ENCODE results near the gene ZNF273. TPM values are rescaled to one million over a fixed set of nuclear protein-coding genes. Genes with fewer than 3 reads are reported as not detected.

The ZNF273 gene
- total RNA-seq, 1 donor from 2014 or later, result 1.1 TPM

DNA sequence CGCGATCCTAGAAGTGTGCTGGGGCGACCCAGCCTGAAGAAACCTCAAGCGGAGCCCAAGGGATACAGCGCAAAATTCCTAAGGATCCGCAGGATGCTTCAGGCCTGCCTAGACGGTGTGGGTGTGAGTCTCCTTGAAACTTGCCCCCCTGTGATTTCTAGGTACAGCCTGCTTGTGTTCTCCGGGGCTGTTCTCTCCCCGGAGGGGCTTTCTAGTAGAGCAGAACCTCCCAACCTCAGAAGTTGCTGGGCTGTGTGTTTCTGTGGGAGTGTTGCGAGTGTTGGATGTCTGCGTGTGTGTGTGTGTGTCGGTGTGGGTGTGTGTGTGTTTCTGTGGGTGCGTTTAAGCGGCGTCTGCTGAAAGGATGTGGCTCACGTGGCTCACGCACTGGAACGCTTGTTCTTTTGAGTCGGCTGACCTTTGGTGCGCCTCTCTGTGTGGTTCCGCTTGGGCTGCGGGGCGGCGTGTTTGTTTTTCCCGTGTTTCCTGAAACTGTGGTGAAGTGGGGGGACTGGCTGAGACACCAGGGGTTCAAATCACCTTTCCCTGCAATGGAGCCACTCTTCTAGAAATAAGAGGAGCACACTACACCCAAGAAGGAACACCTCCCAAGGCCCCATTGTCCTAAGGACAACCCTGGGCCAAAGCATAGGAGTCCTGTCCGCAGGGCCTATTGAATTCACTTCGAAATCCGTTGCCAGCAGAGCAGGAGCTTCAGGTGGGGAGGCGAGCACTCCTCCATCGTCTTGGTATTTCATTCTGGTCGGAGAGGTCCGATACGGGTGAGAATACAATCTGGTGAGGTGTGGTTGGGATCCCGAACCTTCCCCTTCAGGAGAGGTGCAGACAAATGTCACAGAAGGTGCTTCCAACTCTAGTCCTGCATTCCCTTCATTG is 25.1 kb upstream of the ZNF273 start:
- intact Hi-C loops (cut with micrococcal nuclease), result no loop called here
- Histone ChIP-seq H3K27ac (replicated peaks) (no peak overlapping the region), H3K4me3 (peak overlapping the region; percentile 61), H3K9me3 (replicated peaks) (peaks cover 4% of the 10 kb centered on the region), H3K4me1 (peaks cover 22% of the 10 kb centered on the region), H3K36me3 (no peaks in the 10 kb centered on the region), H3K27me3 (ENCODE audit: low read depth) (peaks cover 36% of the 10 kb centered on the region)
- no peak for DNase-seq
- TF ChIP-seq CTCF (IDR thresholded peaks at IDR 0.05; ENCODE audit: borderline replicate concordance), result no peak

DNA sequence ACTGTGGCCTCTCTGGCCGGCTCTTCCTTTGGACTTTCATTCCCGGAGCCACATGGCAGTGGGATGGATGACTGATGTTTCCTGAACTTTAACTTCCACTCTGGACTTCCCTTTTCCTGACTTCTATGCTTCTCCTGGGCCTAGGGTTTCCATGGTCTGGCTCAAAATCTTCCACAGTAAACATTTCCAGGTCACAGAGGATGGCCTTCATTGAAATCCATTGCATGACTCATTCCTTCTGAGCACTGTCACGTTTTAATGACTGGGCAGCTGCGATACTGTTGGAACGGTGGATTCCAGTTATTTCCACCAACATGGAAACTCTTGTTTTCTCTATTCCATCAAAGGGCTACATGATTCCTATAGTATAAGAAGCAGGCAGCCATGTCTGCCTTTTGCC is 24.4 kb upstream of the ZNF273 start:
- Histone ChIP-seq H3K36me3 (no peaks in the 10 kb centered on the region), H3K4me1 (peaks cover 26% of the 10 kb centered on the region), H3K27ac (replicated peaks) (no peak overlapping the region), H3K9me3 (replicated peaks) (peaks cover 4% of the 10 kb centered on the region), H3K4me3 (no peak overlapping the region), H3K27me3 (ENCODE audit: low read depth) (peaks cover 42% of the 10 kb centered on the region)
- DNase-seq, result no peak
- intact Hi-C loops (cut with micrococcal nuclease), result no loop called here
- TF ChIP-seq CTCF (IDR thresholded peaks at IDR 0.05; ENCODE audit: borderline replicate concordance), result no peak

DNA sequence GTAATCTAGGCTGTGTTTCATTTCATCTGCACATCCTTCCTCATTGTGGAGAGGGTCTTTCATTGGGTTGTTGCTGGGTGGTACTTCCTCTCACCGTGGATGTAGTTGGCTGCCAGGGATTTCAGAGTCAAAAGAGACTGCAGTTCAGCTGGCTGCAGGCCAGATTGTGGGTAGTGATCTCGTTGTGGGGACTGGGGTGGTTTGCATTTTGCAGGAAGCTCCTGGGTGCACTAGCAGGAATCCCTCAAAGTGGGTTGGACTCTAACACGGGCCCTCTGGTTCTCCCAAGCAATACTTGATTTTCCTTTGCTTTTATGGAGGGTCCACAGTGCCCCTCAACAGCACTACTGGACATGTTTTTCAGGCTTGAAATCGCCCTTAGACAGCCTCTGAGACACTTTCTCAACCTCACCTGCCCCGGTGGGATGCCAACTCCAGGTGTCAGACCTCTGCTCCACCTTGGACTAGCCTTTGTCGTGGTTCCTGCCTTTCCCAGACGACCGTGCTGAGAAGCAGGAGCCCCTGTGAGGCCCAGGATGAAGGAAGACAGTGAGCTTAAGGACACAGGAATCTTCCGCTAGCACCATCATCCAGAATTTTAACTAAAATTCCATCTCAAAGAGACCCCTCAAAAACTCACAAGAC is 23.9 kb upstream of the ZNF273 start:
- intact Hi-C loops (cut with micrococcal nuclease), result no loop called here
- Histone ChIP-seq H3K27me3 (ENCODE audit: low read depth) (peaks cover 41% of the 10 kb centered on the region), H3K4me3 (no peak overlapping the region), H3K36me3 (no peaks in the 10 kb centered on the region), H3K27ac (replicated peaks) (no peak overlapping the region), H3K9me3 (replicated peaks) (peaks cover 4% of the 10 kb centered on the region), H3K4me1 (peaks cover 26% of the 10 kb centered on the region)
- no peak for DNase-seq
- no peak for TF ChIP-seq CTCF (IDR thresholded peaks at IDR 0.05; ENCODE audit: borderline replicate concordance)

DNA sequence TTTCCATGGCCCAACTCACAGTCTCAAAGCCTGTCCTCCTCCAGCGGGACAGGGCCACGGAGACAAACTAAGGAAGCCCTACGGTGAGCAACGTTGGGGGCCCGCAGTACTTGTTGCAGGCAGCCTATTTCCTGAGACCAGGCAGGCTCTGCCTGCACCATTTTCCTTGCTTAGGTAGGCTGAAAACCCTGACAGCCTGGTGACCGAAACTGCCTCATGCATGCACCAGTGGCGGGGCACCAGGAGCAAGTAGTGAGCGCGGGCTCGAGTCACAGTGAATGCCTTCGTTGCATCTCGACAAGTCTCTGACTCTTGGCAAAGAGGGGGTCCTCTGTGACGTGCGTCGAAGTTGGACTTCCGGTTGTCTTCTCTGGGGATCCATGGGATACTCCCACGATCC is 23.3 kb upstream of the ZNF273 start:
- TF ChIP-seq CTCF (IDR thresholded peaks at IDR 0.05; ENCODE audit: borderline replicate concordance), result no peak
- Histone ChIP-seq H3K36me3 (no peaks in the 10 kb centered on the region), H3K27me3 (ENCODE audit: low read depth) (peaks cover 39% of the 10 kb centered on the region), H3K9me3 (replicated peaks) (peaks cover 4% of the 10 kb centered on the region), H3K4me3 (no peak overlapping the region), H3K27ac (replicated peaks) (no peak overlapping the region), H3K4me1 (peaks cover 26% of the 10 kb centered on the region)
- intact Hi-C loops (cut with micrococcal nuclease), result no loop called here
- DNase-seq, result no peak

- no peak for DNase-seq
- Histone ChIP-seq H3K4me1 (peaks cover 26% of the 10 kb centered on the region), H3K27me3 (ENCODE audit: low read depth) (peaks cover 32% of the 10 kb centered on the region), H3K27ac (replicated peaks) (no peak overlapping the region), H3K36me3 (no peaks in the 10 kb centered on the region), H3K4me3 (no peak overlapping the region), H3K9me3 (replicated peaks) (peaks cover 4% of the 10 kb centered on the region)
- no peak for TF ChIP-seq CTCF (IDR thresholded peaks at IDR 0.05; ENCODE audit: borderline replicate concordance)
- intact Hi-C loops (cut with micrococcal nuclease), result no loop called here
These were observed 22.5 kb upstream of the ZNF273 start for GRCh38 chr7:64880322-64881297.
